Neural progenitor cell (in vitro differentiated cells): Measurements from ENCODE around the gene RNU11. TPM values are rescaled to one million over a fixed set of nuclear protein-coding genes. Genes with fewer than 3 reads are reported as not detected.
"Not testable (repeated sequence)": the region's sequence is repeated elsewhere in the genome, so short reads cannot be mapped to it uniquely, and the experiment has no call there.

Experiments
- DNase-seq: peaks from one replicate; pipeline ENCODE4 v3.0.0-alpha.2; 2016; ENCODE audit warnings: low spot score
- H2AFZ ChIP-seq: fragments of 200-600 bp; sonication (generic); replicated peaks from 2 replicates; pipeline ENCODE4 v1.6.1; 2016; ENCODE audit warnings: antibody characterized with exemption
- H3F3A ChIP-seq: fragments of 200-600 bp; sonication (generic); 2 replicates; pipeline ENCODE4 v1.6.1; 2016; ENCODE audit warnings: antibody characterized with exemption, low read depth
- H3K27ac ChIP-seq: fragments of 200-600 bp; sonication (generic); 2 replicates; pipeline ENCODE4 v1.5.1; 2016; ENCODE audit warnings: mild to moderate bottlenecking
- H3K27me3 ChIP-seq: fragments of 200-600 bp; sonication (generic); 2 replicates; pipeline ENCODE4 v1.6.1; 2016; ENCODE audit warnings: mild to moderate bottlenecking, moderate library complexity
- H3K36me3 ChIP-seq: fragments of 200-600 bp; sonication (generic); 2 replicates; pipeline ENCODE4 v1.5.1; 2016
- H3K4me1 ChIP-seq: fragments of 200-600 bp; sonication (generic); 2 replicates; pipeline ENCODE4 v1.6.1; 2016; ENCODE audit warnings: mixed run types
- H3K4me2 ChIP-seq: fragments of 200-600 bp; sonication (generic); 2 replicates; pipeline ENCODE4 v1.6.1; 2016
- H3K4me3 ChIP-seq: fragments of 200-600 bp; sonication (generic); 2 replicates; pipeline ENCODE4 v1.5.1; 2016
- H3K79me2 ChIP-seq: fragments of 200-600 bp; sonication (generic); 2 replicates; pipeline ENCODE4 v1.6.1; 2016; ENCODE audit warnings: low read depth
- H3K9ac ChIP-seq: fragments of 200-600 bp; sonication (generic); 2 replicates; pipeline ENCODE4 v1.6.1; 2016
- H3K9me3 ChIP-seq: fragments of 200-600 bp; sonication (generic); 2 replicates; pipeline ENCODE4 v1.5.1; 2016; ENCODE audit warnings: low read depth
- H4K20me1 ChIP-seq: fragments of 200-600 bp; sonication (generic); 2 replicates; pipeline ENCODE4 v1.6.1; 2016; ENCODE audit warnings: low read depth
- H3K27ac Mint-ChIP-seq: 3 replicates; pipeline ENCODE4 v1.8.0; 2021; ENCODE audit warnings: mixed read lengths
- H3K27me3 Mint-ChIP-seq: 2 replicates; pipeline ENCODE4 v1.8.0; 2022; ENCODE audit warnings: low read depth, mild to moderate bottlenecking, inconsistent platforms, moderate library complexity, mixed read lengths; ENCODE audit not compliant: insufficient read depth
- H3K36me3 Mint-ChIP-seq: 3 replicates; pipeline ENCODE4 v1.8.0; 2021; ENCODE audit warnings: mixed read lengths
- H3K4me1 Mint-ChIP-seq: 3 replicates; pipeline ENCODE4 v1.8.0; 2021; ENCODE audit warnings: mixed read lengths
- H3K4me3 Mint-ChIP-seq: 3 replicates; pipeline ENCODE4 v1.8.0; 2021; ENCODE audit warnings: mild to moderate bottlenecking, moderate library complexity, mixed read lengths
- H3K9me3 Mint-ChIP-seq: 3 replicates; pipeline ENCODE4 v1.8.0; 2020; ENCODE audit warnings: mixed read lengths
- EZH2 ChIP-seq: fragments of 200-600 bp; sonication (generic); IDR thresholded peaks from 2 replicates; pipeline ENCODE4 v1.6.1; 2017; ENCODE audit warnings: antibody characterized with exemption, mild to moderate bottlenecking, moderate library complexity
- EZH2phosphoT487 ChIP-seq: fragments of 200-600 bp; sonication (generic); IDR thresholded peaks from 2 replicates; pipeline ENCODE4 v1.6.1; 2017; ENCODE audit warnings: antibody characterized with exemption
- total RNA-seq: library from RNA; depleted of rRNA; stranded (reverse); fragments of >200 nt; gene quantifications from 2 replicates; pipeline ENCODE4 v1.2.3, GENCODE V29; 2015; ENCODE audit warnings: low replicate concordance
- TF ChIP-seq, protein P1 (sequence below): fragments of 200-600 bp; sonication (generic); IDR thresholded peaks from 2 replicates; pipeline ENCODE4 v1.5.1; 2017; ENCODE audit warnings: antibody characterized with exemption, mild to moderate bottlenecking

RNU11 gene
- total RNA-seq, 1 donor from 2014 or later: not detected

DNA sequence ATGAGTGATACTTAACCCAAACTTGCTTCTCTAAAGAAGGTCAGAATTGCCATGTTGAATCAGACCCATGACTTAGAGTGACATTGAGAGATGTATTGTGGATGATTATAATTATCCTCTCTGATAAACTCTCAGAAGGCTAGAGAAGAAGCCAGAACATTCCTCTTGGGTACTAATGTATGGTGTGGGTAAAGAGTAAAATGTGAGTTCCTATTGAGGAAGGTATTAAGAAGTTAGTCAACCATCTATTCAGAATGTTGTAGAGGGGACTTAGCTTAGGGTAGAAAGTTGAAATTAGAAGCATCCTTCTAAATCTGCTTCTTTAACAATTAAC, 27.5 kb downstream of the RNU11 start:
- Mint-ChIP-seq H3K4me3 (no peak overlapping the region), H3K4me1 (peaks cover 1% of the 10 kb centered on the region), H3K27me3 (peaks cover 4% of the 10 kb centered on the region), H3K9me3 (no peaks in the 10 kb centered on the region), H3K36me3 (peaks cover 5% of the 10 kb centered on the region), H3K27ac (no peak overlapping the region)
- no peak overlapping the region for H3K4me3 ChIP-seq
- no peak overlapping the region for H3K4me2 ChIP-seq
- H2AFZ ChIP-seq: no peak overlapping the region
- no peaks in the 10 kb centered on the region for H3K9me3 ChIP-seq
- no peaks in the 10 kb centered on the region for H3K4me1 ChIP-seq
- H3K79me2 ChIP-seq: peaks cover 44% of the 10 kb centered on the region
- H3K36me3 ChIP-seq: no peaks in the 10 kb centered on the region
- no peak for DNase-seq
- no peak overlapping the region for H3K27ac ChIP-seq
- no peaks in the 10 kb centered on the region for H3K27me3 ChIP-seq
- H3F3A ChIP-seq: peaks cover 9% of the 10 kb centered on the region
- TF ChIP-seq, protein P1, sequence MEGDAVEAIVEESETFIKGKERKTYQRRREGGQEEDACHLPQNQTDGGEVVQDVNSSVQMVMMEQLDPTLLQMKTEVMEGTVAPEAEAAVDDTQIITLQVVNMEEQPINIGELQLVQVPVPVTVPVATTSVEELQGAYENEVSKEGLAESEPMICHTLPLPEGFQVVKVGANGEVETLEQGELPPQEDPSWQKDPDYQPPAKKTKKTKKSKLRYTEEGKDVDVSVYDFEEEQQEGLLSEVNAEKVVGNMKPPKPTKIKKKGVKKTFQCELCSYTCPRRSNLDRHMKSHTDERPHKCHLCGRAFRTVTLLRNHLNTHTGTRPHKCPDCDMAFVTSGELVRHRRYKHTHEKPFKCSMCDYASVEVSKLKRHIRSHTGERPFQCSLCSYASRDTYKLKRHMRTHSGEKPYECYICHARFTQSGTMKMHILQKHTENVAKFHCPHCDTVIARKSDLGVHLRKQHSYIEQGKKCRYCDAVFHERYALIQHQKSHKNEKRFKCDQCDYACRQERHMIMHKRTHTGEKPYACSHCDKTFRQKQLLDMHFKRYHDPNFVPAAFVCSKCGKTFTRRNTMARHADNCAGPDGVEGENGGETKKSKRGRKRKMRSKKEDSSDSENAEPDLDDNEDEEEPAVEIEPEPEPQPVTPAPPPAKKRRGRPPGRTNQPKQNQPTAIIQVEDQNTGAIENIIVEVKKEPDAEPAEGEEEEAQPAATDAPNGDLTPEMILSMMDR: no peak
- no peak for TF ChIP-seq EZH2phosphoT487
- TF ChIP-seq EZH2: no peak
- no peaks in the 10 kb centered on the region for H4K20me1 ChIP-seq
- no peak overlapping the region for H3K9ac ChIP-seq

DNA sequence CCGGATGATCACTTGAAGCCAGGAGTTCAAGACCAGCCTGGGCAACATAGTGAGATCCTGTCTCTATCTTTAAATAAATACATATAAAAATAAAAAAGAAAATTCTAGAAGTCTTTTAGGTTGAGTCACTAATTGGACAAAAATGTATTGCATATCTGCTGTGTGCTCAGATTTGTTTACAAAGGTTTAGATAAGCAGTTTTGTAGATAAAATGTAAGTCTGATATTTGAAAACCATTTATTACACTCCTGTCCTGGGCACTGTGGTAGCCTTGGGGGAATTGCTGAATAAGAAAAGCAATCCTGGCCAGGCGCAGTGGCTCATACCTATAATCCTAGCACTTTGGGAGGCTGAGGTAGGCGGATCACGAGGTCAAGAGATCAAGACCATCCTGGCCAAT, 31.8 kb downstream of the RNU11 start:
- Histone ChIP-seq H3K9me3 (no peaks in the 10 kb centered on the region), H3K27ac (no peak overlapping the region), H3K4me2 (no peak overlapping the region), H3F3A (no peaks in the 10 kb centered on the region), H3K36me3 (no peaks in the 10 kb centered on the region), H2AFZ (no peak overlapping the region), H3K4me1 (no peaks in the 10 kb centered on the region), H3K9ac (no peak overlapping the region), H3K79me2 (peaks cover 15% of the 10 kb centered on the region), H3K4me3 (no peak overlapping the region), H3K27me3 (no peaks in the 10 kb centered on the region), H4K20me1 (no peaks in the 10 kb centered on the region)
- H3K36me3 Mint-ChIP-seq: peaks cover 14% of the 10 kb centered on the region
- no peaks in the 10 kb centered on the region for H3K27me3 Mint-ChIP-seq
- no peaks in the 10 kb centered on the region for H3K4me1 Mint-ChIP-seq
- no peak overlapping the region for H3K27ac Mint-ChIP-seq
- H3K4me3 Mint-ChIP-seq: no peak overlapping the region
- no peak for DNase-seq
- H3K9me3 Mint-ChIP-seq: no peaks in the 10 kb centered on the region
- no peak for TF ChIP-seq EZH2phosphoT487
- no peak for TF ChIP-seq EZH2
- TF ChIP-seq, protein P1: no peak

DNA sequence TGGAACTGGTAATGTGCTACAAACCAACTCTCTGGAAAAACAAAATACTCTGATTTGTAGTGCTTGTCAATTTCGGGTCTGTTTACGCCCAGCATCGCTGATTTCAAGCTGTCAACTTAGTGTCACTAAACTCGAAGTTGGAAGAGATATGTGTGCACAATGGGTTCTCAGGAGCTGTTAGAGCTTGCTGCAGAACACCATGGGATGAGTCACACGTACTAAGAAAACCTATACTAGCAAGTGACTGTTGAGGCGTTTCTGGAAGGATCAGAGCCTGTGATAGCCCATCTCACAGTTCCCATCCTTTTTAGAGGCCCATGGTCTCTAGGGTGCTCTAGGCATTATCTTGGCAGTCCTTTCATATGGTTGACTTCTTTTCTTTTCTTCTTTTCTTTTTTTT, 34.4 kb downstream of the RNU11 start:
- Histone ChIP-seq H3F3A (no peaks in the 10 kb centered on the region), H3K4me1 (no peaks in the 10 kb centered on the region), H3K27me3 (no peaks in the 10 kb centered on the region), H3K9ac (no peak overlapping the region), H2AFZ (no peak overlapping the region), H3K79me2 (peaks cover 5% of the 10 kb centered on the region), H3K27ac (no peak overlapping the region), H3K4me3 (no peak overlapping the region), H3K9me3 (no peaks in the 10 kb centered on the region), H3K36me3 (no peaks in the 10 kb centered on the region), H4K20me1 (no peaks in the 10 kb centered on the region), H3K4me2 (no peak overlapping the region)
- Mint-ChIP-seq H3K36me3 (peaks cover 17% of the 10 kb centered on the region), H3K27ac (no peak overlapping the region), H3K4me3 (no peak overlapping the region), H3K9me3 (no peaks in the 10 kb centered on the region), H3K27me3 (no peaks in the 10 kb centered on the region), H3K4me1 (no peaks in the 10 kb centered on the region)
- TF ChIP-seq EZH2phosphoT487 (no peak), EZH2 (no peak)
- TF ChIP-seq, protein P1: no peak
- DNase-seq: no peak

DNA sequence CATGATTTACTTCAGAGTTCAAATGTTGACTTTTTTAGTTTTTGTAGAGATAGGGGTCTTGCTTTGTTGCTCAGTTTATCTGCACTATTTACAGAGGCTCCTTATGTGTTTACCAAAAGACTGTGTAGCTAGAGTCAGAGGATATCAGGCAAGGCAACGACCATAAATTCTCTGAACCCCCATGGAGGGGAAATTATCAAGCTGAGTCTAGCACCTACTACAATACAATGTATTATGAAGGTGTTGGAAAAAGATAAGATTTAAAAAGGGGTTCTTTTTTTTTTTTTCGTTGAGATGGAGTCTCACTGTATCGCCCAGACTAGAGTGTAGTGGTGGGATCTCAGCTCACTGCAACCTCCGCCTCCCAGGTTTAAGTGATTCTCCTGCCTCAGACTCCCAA, 36.5 kb downstream of the RNU11 start:
- Mint-ChIP-seq H3K4me3 (no peak overlapping the region), H3K27ac (no peak overlapping the region)
- no peaks in the 10 kb centered on the region for H3K9me3 ChIP-seq

DNA sequence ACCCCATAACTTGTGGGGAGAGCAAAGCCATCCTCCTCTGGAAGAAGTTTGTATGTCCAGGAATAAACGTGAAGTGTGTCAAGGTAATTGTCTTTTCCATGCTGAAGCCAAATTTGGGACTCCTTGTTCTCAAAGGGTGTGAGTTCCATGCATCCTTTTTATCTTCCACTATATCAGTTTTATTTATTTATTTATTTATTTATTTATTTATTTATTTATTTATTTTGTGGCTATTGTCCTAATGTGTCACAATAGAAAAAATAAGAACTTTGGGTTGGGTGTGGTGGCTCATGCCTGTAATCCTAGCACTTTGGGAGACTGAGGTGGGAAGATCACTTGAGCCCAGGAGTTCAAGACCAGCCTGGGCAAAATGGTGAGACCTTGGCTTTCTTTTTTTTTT, 43.2 kb downstream of the RNU11 start:
- not testable (repeated sequence) for H3K4me2 ChIP-seq, H3K27ac Mint-ChIP-seq, H3K9me3 ChIP-seq, H3K36me3 ChIP-seq, H2AFZ ChIP-seq, H3K4me3 Mint-ChIP-seq, H3K27ac ChIP-seq, H3K9me3 Mint-ChIP-seq, H3K4me1 ChIP-seq, H3K4me3 ChIP-seq, DNase-seq, H3F3A ChIP-seq, H3K27me3 ChIP-seq, H3K27me3 Mint-ChIP-seq, H3K9ac ChIP-seq, H3K79me2 ChIP-seq, H3K4me1 Mint-ChIP-seq, H4K20me1 ChIP-seq
- H3K36me3 Mint-ChIP-seq: peaks cover 22% of the 10 kb centered on the region

More for the DNA sequence above, 36.5 kb downstream of the RNU11 start:
- H3K79me2 ChIP-seq: no peaks in the 10 kb centered on the region
- no peak for TF ChIP-seq EZH2
- TF ChIP-seq, protein P1: no peak
- TF ChIP-seq EZH2phosphoT487: no peak
- H2AFZ ChIP-seq: no peak overlapping the region
- no peaks in the 10 kb centered on the region for H4K20me1 ChIP-seq
- H3K4me2 ChIP-seq: no peak overlapping the region
- H3K4me3 ChIP-seq: no peak overlapping the region
- no peaks in the 10 kb centered on the region for H3K36me3 ChIP-seq
- H3F3A ChIP-seq: no peaks in the 10 kb centered on the region
- H3K27me3 ChIP-seq: no peaks in the 10 kb centered on the region
- Mint-ChIP-seq H3K36me3 (peaks cover 18% of the 10 kb centered on the region), H3K27me3 (no peaks in the 10 kb centered on the region), H3K9me3 (no peaks in the 10 kb centered on the region), H3K4me1 (no peaks in the 10 kb centered on the region)
- no peak for DNase-seq
- H3K4me1 ChIP-seq: no peaks in the 10 kb centered on the region
- no peak overlapping the region for H3K27ac ChIP-seq
- no peak overlapping the region for H3K9ac ChIP-seq
